Neural cell (in vitro differentiated cells): ENCODE results near the gene RBM6. TPM values are rescaled to one million over a fixed set of nuclear protein-coding genes. Genes with fewer than 3 reads are reported as not detected.

Source experiments
- H2AFZ ChIP-seq: fragments of 200-600, 300-800 bp; sonication (generic), shearing (Covaris generic); 2 replicates; pipeline ENCODE4 v1.6.0; 2014; ENCODE audit warnings: low read depth, mild to moderate bottlenecking, antibody characterized with exemption, low read length, moderate library complexity
- H3F3A ChIP-seq: fragments of 200-600 bp; shearing (Covaris generic); 2 replicates; pipeline ENCODE4 v1.6.1; 2016; ENCODE audit warnings: mild to moderate bottlenecking, moderate library complexity, mixed read lengths, antibody characterized with exemption, low read length; ENCODE audit not compliant: insufficient read depth, poor library complexity, severe bottlenecking
- H3K27ac ChIP-seq: fragments of 200-600, 300-800 bp; sonication (generic), shearing (Covaris generic); 2 replicates; pipeline ENCODE4 v1.5.1; 2014; ENCODE audit warnings: mild to moderate bottlenecking, low read length, moderate library complexity
- H3K27me3 ChIP-seq: fragments of 300-800, 200-600 bp; sonication (generic), shearing (Covaris generic); 2 replicates; pipeline ENCODE4 v1.6.0; 2014; ENCODE audit warnings: mild to moderate bottlenecking, low read depth, low read length, moderate library complexity; ENCODE audit not compliant: insufficient read depth
- H3K36me3 ChIP-seq: fragments of 300-800, 200-600 bp; sonication (generic), shearing (Covaris generic); 2 replicates; pipeline ENCODE4 v1.5.1; 2014; ENCODE audit warnings: mild to moderate bottlenecking, antibody characterized with exemption, low read length, moderate library complexity; ENCODE audit not compliant: insufficient read depth
- H3K4me2 ChIP-seq: fragments of 300-800, 200-600 bp; sonication (generic), shearing (Covaris generic); 2 replicates; pipeline ENCODE4 v1.6.0; 2014; ENCODE audit warnings: mild to moderate bottlenecking, low read length
- H3K4me3 ChIP-seq: fragments of 300-800, 200-600 bp; sonication (generic), shearing (Covaris generic); 2 replicates; pipeline ENCODE4 v1.5.1; 2014; ENCODE audit warnings: mild to moderate bottlenecking, low read length, moderate library complexity
- H3K79me2 ChIP-seq: fragments of 200-600 bp; shearing (Covaris generic); replicated peaks from 2 replicates; pipeline ENCODE4 v1.6.0; 2014; ENCODE audit warnings: mild to moderate bottlenecking, low read length, moderate library complexity; ENCODE audit not compliant: insufficient read depth
- H3K9ac ChIP-seq: fragments of 300-800, 200-600 bp; sonication (generic), shearing (Covaris generic); 2 replicates; pipeline ENCODE4 v1.6.1; 2016; ENCODE audit warnings: mild to moderate bottlenecking, low read length, mixed read lengths
- H3K9me2 ChIP-seq: fragments of 200-600 bp; shearing (Covaris generic); 2 replicates; pipeline ENCODE4 v1.6.1; 2016; ENCODE audit warnings: mild to moderate bottlenecking, low read length, mixed read lengths; ENCODE audit not compliant: insufficient read depth
- H3K9me3 ChIP-seq: fragments of 200-600, 300-800 bp; sonication (generic), shearing (Covaris generic); 2 replicates; pipeline ENCODE4 v1.6.1; 2016; ENCODE audit warnings: mild to moderate bottlenecking, mixed run types, low read length, moderate library complexity, mixed read lengths
- H4K20me1 ChIP-seq: fragments of 200-600 bp; shearing (Covaris generic); 2 replicates; pipeline ENCODE4 v1.6.1; 2016; ENCODE audit warnings: mild to moderate bottlenecking, mixed run types; ENCODE audit not compliant: insufficient read depth
- CTCF ChIP-seq: fragments of 450-650 bp; IDR thresholded peaks from 2 replicates; pipeline ENCODE4 v1.5.1; 2014; ENCODE audit warnings: antibody characterized with exemption, mild to moderate bottlenecking, moderate library complexity; ENCODE audit not compliant: poor library complexity, severe bottlenecking
- EP300 ChIP-seq: fragments of 450-650 bp; conservative IDR thresholded peaks from 2 replicates; pipeline ENCODE4 v1.6.1; 2014; ENCODE audit warnings: antibody characterized with exemption, mild to moderate bottlenecking, moderate library complexity; ENCODE audit not compliant: poor library complexity, severe bottlenecking
- EZH2 ChIP-seq: fragments of 200-600, 300-800 bp; shearing (Covaris generic), sonication (generic); IDR thresholded peaks from 2 replicates; pipeline ENCODE4 v1.6.1; 2014; ENCODE audit warnings: antibody characterized with exemption, low read length, borderline replicate concordance, mild to moderate bottlenecking; ENCODE audit not compliant: insufficient read depth, poor library complexity, severe bottlenecking
- MXI1 ChIP-seq: fragments of 450-650 bp; conservative IDR thresholded peaks from 2 replicates; pipeline ENCODE4 v1.6.1; 2014; ENCODE audit warnings: antibody characterized with exemption, mild to moderate bottlenecking; ENCODE audit not compliant: poor library complexity, severe bottlenecking
- POLR2AphosphoS5 ChIP-seq: IDR thresholded peaks from 2 replicates; pipeline ENCODE4 v1.6.1; 2012
- RAD21 ChIP-seq: fragments of 450-650 bp; conservative IDR thresholded peaks from 2 replicates; pipeline ENCODE4 v1.6.1; 2014; ENCODE audit warnings: antibody characterized with exemption, mild to moderate bottlenecking, moderate library complexity
- REST ChIP-seq: IDR thresholded peaks from 2 replicates; pipeline ENCODE4 v1.6.1; 2012; ENCODE audit warnings: borderline replicate concordance
- SMC3 ChIP-seq: fragments of 450-650 bp; conservative IDR thresholded peaks from 2 replicates; pipeline ENCODE4 v1.6.1; 2014; ENCODE audit warnings: antibody characterized with exemption, mild to moderate bottlenecking, moderate library complexity; ENCODE audit not compliant: poor library complexity
- TAF1 ChIP-seq: IDR thresholded peaks from 2 replicates; pipeline ENCODE4 v1.6.1; 2012; ENCODE audit warnings: low read depth
- polyA plus RNA-seq: library from polyadenylated mRNA; depleted of rRNA; stranded (reverse); fragments of >200 nt; gene quantifications from 2 replicates; pipeline ENCODE4 v1.2.3, GENCODE V29; 2014

The RBM6 gene
- polyA plus RNA-seq, 1 donor from 2014 or later: 177 TPM

GRCh38 chr3:49911611-49912010 is 28.3 kb upstream of the RBM6 start:
- H3K4me3 ChIP-seq: no peak overlapping the region
- no peak overlapping the region for H3K9ac ChIP-seq
- no peaks in the 10 kb centered on the region for H4K20me1 ChIP-seq
- H3F3A ChIP-seq: no peaks in the 10 kb centered on the region
- no peaks in the 10 kb centered on the region for H3K9me3 ChIP-seq
- no peaks in the 10 kb centered on the region for H3K27me3 ChIP-seq
- no peaks in the 10 kb centered on the region for H3K9me2 ChIP-seq
- TF ChIP-seq SMC3 (no peak), POLR2AphosphoS5 (no peak), MXI1 (no peak), REST (no peak), EP300 (no peak), RAD21 (no peak), CTCF (no peak), EZH2 (no peak), TAF1 (no peak)
- no peaks in the 10 kb centered on the region for H3K79me2 ChIP-seq
- H3K4me2 ChIP-seq: no peak overlapping the region
- no peak overlapping the region for H3K27ac ChIP-seq
- no peak overlapping the region for H2AFZ ChIP-seq
- no peaks in the 10 kb centered on the region for H3K36me3 ChIP-seq

- Histone ChIP-seq H3K27ac (no peak overlapping the region), H2AFZ (no peak overlapping the region), H3K4me3 (no peak overlapping the region), H3F3A (no peaks in the 10 kb centered on the region), H3K79me2 (no peaks in the 10 kb centered on the region), H3K9me3 (no peaks in the 10 kb centered on the region), H3K9me2 (no peaks in the 10 kb centered on the region), H3K4me2 (no peak overlapping the region), H4K20me1 (no peaks in the 10 kb centered on the region), H3K27me3 (no peaks in the 10 kb centered on the region), H3K36me3 (no peaks in the 10 kb centered on the region), H3K9ac (no peak overlapping the region)
- TF ChIP-seq RAD21 (no peak), TAF1 (no peak), POLR2AphosphoS5 (no peak), CTCF (no peak), MXI1 (no peak), EP300 (no peak), REST (no peak), SMC3 (no peak), EZH2 (no peak)
Measured at GRCh38 chr3:49912881-49913281, 27.1 kb upstream of the RBM6 start.
